Measurements from ENCODE around the gene AKT3. TPM values are rescaled to one million over a fixed set of nuclear protein-coding genes. Genes with fewer than 3 reads are reported as not detected.

The AKT3 gene
- total and polyA plus RNA-seq, 2 of the 8 experiments (the other 6 are each of a cell fraction or from before 2014, with no cell fraction given): 6.0 to 36.4 TPM

DNA sequence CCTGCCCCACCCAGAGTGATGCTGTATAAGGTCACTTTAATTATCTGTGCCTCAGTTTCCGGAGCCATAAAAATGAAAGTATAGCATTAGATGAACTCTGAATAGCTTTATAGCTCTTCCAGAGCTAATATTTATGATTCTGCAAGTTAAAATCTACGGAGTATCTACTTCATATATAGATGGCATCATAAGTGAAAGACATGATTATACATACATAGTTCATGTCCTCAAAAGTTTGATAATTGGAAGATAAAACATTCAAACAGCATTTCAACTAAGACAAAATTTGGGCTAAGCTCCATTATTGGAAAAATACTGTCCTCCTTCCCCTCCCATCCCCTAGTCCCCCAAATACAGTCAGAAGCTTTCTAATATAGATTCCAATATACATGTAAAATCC, 4.2 kb downstream of the AKT3 start (continued):
- TF ChIP-seq TAF7 (optimal IDR thresholded peaks at IDR 0.05; ENCODE audit: borderline replicate concordance, low read depth, low read length) (no peak), RXRA (IDR thresholded peaks at IDR 0.05; ENCODE audit: insufficient read depth, low read depth, low read length) (no peak), CTBP2 (IDR thresholded peaks at IDR 0.05; ENCODE audit: borderline replicate concordance, insufficient read depth, insufficient read length, low read length) (no peak), POLR2AphosphoS5 (IDR thresholded peaks at IDR 0.05; ENCODE audit: low read depth, low read length) (no peak), CHD2 (IDR thresholded peaks at IDR 0.05; ENCODE audit: low read length) (no peak)

Measured in H1 (cell line).